NCI-H226 (cell line): ENCODE measurements around the gene INPP4B.

ENCODE experiments used
- DNase-seq: peaks from one replicate; pipeline ENCODE4 v3.0.0-alpha.2; 2015

INPP4B gene

DNA sequence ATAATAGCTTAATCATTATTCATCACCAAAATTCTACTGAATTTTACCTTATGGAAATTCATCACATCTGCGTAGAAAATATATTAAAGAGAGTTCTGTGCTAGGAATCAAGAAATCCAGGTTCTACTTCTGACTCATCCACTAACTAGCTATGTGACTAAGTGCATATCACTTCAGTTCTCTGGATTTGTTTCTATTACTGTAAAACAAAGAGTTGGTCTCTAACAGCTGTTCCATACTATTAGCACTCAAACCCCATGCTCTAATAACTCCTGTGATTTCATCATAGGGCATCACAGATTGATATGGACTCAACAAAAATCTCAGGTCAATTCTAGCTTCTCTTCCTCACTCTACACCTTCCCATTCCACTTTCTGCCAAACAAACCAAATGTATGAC, 572.0 kb downstream of the INPP4B start:
- DNase-seq = peak; percentile 39

DNA sequence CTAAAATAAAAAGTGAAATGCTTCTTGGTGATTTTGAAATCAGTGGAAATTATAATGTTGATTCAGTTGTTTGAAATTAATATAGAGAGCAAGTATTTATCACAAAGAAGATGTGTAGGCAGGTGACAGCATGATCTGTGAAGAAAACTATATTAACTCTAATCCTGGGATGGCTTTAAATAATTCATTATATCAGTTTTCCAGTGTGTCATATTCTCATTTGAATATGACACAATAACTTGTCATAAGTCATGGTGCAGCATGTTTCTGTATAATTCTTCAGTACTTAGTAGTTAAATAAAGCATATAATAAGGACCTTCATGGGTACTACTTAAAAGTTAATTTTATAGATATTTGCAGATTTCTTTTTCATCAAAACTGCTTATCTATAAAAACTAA, 573.6 kb downstream of the INPP4B start:
- DNase-seq = no peak

DNA sequence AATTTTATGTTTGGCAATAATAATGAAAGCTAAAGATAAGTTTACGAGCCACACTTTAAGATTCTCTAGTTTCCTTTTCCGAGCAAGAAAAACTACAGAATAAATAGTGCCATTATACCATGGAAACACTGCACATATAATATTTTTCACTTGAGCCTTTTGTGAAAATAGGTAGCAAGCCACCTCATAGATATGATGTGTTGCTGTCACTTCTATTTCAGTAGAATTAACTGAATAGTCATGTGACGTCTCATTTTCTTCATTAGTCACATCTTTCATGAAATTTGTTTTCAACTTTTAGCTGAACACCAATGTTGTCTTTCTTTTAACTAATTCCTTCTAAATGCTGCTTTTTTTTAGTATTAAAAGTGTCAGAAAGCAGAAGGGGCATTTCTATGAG, 574.3 kb downstream of the INPP4B start:
- no peak for DNase-seq

DNA sequence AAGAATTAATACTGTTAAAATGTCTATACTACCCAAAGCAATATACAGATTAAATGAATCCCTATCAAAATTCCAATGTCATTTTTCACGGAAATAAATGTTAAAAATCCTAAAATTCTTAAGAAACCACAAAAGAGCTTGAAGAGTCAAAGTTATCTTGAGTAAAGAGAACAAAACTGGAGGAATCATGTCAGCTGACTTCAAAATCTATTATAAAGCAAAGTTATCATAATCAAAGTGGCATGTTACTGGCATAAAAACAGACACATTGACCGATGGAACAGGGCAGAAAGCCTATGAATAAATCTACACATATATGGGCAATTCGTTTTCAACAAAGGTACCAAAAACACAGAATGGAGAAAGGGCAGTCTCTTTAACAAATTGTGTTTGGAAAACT, 579.0 kb downstream of the INPP4B start:
- DNase-seq = no peak

DNA sequence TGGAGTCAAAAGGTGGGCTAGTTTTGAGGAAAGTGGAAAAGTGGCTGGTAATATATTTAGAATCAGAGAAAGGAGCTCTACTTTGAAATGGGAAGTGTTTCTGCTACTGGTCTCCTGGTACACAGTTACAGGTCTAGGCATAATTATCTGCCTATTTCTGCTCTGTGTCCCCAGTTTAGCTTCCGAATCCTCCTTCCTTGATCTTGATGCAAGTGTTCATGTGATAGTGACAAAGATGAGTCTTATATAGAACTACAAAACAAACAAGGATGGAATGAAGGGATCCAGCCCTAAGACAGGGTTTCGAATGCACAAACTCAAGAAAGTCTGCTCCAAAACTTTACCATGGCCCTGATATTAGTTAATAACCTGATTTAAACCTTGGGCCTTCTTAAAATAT, 580.2 kb downstream of the INPP4B start:
- DNase-seq = no peak

DNA sequence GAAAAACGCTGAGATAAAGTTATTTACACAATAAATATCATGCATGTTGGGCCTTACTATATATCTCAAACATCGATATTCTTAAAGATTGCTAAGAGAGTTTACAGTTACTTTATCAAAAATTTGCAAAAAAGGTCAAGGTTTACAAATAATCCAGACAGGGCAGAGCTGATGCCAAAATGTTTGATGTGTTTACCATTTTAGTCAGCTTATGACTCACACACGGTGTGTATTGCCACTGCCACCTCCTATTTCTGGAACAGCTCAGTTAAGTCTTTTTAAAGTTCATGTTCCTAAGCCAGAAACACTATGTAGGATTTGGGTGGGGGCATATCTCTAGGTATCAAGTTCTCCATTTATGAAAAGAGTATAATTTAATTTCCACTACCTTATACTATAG, 580.6 kb downstream of the INPP4B start:
- DNase-seq = no peak

DNA sequence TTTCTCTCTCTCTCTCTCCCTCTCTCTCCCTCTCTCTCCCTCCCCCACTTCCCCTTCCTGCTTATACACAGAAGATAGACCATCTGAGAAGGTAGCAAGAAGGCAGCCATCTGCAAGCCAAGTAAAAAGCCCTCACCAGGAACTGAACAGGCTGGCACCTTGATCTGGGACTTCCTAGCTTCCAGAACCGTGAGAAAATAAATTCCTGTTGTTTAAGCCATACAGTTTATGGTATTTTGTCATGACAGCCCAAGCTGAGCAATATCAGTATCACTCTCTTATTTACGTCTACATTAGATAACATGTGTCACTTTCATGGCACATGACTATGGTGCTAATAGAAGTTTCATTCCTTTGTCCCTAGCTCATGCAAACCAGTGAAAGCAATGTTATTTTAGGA, 581.1 kb downstream of the INPP4B start:
- DNase-seq = no peak

DNA sequence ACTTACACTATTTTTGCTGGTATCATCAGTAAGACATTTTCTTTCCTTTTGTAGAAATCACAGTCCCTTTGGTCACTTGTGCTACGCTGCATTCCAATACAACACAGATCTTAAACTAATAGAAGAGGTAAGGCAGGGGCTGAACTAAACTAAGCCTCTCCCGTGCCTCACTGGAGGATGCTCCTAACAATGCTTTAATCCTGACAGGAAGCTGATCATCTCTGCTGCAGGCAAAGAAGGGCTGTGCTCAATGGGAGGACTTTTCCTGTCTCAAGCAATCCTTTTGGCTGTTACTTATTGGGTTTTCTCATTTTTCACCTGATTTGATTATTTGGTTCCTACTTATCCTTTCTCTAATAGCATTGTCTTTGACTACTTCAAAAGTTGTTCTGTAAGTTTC, 583.1 kb downstream of the INPP4B start:
- no peak for DNase-seq

DNA sequence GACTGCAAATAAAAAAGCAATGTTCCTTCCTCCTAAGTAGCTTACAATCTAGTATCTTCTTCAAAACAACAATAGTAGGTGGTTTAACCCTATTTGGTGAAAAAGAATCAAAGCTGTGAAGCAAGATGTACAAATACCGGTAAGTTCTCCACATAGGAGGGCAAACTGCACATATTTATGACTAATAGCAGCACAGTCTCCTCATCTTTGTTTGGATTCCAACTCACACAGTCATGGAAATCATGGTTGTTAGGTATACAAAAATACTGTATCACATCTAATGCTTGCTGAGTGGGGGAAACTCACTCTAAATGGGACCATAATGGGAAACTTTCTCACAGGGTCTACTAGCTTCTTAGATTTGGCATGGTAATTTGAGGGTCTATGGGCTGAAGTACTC, 597.2 kb downstream of the INPP4B start:
- peak; percentile 8 for DNase-seq

DNA sequence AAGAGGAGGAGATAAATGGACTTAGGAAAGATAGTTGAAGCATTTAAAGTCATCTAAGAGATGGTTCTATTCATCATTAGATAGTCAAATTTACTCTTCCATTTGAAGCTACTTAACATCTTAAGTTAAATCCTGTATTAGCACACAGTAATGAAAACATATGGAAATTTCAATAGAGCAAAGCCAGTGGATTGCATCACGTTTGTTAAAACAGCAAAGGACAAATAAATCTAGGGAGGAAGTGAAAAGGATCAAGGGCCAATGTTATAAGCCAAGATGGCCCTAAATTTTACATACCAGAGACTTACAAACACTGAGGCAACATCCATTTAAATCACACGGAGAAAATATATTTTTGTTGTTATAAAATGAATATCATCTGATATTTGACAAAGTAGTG, 602.8 kb downstream of the INPP4B start:
- DNase-seq = no peak

DNA sequence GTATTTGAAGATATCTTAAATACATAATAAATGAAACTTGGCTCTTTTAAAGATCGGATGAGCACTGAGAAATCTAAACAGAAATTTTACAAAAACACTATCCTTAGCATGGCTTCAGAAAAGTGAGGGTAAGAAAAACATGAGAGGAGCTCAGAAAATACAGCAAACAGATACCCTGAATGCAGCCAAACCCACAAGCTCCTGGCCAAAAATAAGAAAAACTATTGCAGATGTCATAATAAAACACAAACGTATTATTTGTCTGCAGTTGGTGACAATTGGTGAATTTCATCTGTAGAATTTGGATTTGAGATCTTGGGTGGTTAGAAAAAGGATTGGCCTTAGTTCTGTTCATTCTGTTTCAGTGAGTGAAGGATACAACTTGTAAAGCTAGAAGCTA, 603.9 kb downstream of the INPP4B start:
- no peak for DNase-seq

DNA sequence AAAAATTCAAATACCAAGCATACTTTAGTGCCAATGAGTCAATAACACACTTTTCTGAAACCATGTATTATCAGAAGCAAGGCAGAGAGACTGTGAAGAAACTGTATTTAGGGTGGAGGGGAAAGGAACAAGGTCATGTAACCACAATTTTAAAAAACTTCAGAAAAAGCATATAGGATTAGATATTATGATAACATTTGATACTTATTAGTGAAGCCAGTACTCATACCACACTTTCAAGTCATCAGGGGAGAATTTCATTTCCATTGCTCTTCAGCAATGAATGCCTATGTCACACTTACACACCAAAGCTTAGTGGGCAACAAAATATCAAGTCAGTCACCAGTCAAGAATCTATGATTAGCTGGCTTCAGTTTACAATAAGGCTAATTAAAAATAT, 607.5 kb downstream of the INPP4B start:
- no peak for DNase-seq

DNA sequence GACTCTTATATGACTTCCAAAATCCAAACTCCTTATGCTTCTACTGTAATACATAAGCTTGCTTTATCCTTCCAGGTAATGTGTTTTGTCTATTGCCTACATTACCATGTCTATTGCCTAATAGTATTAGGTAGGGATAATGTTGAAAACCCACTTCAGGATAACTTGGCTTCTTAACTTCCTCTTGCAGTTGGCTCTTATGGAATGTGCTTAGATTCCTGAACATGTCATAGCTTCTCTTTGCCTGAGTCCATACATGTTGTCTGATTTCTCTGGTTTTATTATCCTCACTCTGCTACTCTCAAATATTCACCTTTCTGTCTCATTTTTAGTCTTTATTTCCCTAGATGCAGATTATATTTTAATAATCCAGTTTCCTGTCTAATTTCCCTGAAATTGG, 609.8 kb downstream of the INPP4B start:
- no peak for DNase-seq

DNA sequence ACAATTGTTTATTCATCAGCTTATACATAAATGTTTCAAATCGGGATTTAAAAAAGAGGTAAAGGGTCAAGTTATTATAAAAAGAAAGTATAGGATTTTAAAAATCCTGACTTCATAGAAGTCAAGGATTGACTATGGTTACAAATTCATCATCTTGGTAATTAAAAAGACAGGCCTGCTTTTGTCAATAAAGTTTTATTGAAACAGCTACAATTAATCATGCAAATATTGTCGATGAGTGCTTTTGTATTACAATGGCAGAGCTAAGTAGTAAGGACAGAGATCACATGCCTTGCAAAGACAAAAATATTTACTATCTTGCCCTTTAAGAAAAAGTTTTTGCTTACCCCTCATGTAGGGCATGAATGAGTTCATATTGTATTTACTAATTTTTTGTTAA, 614.3 kb downstream of the INPP4B start:
- DNase-seq = no peak

DNA sequence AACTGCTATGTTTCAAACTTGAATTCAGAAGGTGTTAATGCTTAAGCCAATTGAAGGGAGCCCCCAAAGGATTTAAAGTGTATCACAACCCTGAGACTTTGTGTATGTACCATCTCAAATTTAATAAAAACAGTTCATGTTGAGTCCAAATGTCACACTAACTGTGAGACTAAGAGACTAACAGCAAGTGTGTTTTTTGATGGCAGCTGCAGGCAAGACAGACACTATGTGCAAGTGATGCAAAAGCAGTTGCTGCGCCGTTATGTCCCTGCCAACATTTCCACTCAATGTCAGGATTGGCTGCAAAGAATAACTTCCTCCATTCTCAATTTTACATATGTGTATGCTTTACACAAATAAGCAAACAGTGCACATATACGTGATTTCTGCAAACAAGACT, 615.1 kb downstream of the INPP4B start:
- no peak for DNase-seq

DNA sequence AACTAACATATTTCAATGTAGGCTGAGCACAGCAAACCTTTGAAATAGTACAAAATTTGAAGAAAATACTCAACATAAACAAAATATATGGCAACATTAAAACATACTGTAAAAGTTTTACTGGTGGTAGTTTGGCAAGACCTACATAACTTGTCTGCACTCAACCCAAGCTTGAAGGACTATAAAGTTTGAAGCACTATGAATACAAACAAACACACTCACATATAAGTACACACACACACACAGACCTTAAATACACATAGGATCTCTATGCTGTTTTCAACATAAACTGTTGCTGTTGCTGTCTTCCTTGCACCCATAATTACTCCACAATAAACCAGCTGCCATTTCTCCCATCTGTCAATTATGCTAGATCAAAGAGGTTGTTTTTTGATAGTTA, 620.1 kb downstream of the INPP4B start:
- DNase-seq = no peak

DNA sequence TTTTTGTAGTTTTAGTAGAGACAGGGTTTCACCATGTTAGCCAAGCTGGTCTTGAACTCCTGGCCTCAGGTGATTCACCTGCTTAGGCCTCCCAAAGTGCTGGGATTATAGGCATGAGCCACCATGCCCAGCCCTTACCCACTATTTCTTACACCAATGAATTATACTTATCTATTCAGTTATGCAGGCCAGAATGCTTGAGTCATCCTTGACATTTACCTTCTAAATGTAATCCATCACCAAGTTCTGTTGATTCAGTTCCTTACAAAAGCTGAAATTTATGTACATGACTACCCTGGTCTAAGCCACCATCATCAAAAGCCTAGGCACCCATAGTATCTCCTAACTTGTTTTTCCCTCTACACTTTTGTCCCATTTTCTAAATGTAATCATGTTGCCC, 624.0 kb downstream of the INPP4B start:
- DNase-seq = peak; percentile 43

DNA sequence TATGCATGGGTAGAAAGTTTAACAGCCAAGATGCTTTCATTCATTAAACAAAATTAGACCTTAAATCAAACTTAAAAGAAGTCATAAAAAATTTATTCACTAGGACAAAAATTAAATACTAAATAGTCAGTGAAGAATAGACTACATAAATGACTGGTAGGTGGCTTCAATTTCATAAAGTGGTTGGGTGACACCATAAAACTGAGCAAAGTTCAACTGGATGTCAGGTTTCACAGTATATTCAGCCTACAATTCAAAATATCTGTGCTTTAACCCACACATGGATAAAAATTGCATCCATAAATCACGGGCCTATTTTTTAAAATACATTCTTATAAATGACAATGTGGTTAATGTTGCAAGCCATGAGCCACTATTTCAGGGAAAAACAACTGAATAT, 627.4 kb downstream of the INPP4B start:
- no peak for DNase-seq

DNA sequence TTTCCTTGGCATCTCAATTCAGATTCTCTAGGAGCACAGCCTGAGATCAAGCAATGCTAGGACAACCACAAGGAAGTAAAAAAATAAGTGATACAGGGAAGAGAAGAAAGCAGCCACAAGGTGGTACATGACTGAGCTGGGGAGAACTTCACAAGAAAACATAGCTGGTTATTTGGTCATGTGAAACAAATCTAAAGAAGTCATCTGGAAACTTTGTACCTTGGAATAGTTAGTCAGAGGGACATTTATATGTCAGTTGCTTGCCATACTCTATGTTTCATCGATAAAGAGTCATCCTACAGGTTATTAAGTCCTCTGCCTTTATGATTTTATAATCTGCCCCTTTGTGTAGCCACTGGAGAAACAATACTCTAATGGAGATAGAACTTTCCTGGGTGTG, 634.7 kb downstream of the INPP4B start:
- DNase-seq = no peak

DNA sequence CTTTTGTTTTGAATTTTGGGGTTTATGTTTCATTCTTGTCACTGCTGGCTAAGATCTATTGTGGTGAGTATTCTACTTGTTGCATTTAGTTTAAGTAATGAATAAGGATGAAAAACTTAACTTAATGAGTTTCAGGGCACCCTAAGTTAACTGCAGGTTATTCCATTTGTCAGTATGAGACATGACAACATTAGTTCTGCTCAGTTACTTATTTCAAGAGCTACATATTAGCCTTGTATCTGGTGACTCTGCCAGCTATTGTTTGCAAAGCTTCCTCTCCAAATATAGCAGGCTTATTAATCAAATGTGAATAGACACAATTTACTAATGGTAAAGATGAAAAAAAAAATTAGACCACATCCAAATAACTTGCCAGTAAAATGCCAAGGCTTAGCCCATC, 642.6 kb downstream of the INPP4B start:
- no peak for DNase-seq

DNA sequence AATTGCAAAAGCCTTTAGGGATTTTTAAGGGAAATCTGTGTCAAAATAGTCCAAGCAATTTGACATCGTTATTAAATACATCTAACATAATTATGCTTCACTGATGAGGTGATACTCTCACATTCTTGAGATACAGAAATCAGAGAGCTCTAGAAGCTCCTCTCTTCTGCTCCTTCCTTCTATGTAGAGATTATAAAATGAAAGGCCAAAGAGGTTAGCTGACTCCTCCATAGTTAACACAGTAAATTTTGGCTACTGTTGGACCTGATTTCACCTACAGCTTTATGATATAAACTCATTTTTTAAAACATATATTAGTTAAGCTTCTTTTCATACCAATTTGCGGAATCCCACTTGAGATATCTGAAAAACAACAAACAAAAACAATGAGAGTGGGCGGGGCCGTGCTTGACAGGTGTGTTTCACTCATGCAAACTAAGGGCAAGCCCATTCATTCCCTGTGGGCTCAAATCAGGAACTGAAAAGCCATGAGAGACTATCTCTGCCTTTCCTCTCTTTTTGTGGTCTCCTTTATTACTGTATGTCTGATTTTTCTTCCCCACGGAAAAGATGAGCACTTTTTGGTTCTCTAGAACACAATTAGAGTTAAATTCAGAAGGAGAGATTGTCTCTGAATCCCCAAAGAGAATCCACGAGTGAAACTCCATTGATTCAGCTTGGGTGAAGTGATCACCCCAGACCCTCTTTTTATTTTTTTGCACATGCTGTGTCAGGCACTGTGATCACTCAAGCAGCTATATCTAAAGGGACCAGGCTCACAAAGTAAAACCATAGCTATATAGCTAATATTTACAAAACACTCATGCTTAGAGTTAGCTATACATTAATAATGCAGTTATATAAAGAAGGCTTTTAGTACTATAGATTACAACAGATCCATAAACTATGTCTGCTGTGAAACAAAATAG, 643.4 kb downstream of the INPP4B start:
- no peak for DNase-seq

DNA sequence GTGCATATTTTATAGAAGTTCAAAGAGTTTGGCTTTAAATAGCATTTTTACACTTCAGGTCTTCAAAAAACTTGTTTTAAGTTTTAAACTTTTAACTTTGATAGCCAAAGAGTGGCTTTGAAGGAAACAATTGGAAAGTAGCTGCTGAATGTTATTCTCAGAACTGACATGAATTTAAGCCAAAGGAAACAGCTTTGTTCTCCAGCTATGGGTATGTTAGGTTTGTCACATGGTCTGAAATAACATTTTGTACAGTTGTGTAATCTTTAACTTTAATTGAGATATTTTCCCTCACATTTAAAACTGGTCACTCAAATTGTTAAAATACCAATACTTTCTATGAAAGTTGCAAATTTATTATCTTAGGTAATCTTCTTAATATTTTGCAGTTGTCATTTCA, 645.1 kb downstream of the INPP4B start:
- no peak for DNase-seq

DNA sequence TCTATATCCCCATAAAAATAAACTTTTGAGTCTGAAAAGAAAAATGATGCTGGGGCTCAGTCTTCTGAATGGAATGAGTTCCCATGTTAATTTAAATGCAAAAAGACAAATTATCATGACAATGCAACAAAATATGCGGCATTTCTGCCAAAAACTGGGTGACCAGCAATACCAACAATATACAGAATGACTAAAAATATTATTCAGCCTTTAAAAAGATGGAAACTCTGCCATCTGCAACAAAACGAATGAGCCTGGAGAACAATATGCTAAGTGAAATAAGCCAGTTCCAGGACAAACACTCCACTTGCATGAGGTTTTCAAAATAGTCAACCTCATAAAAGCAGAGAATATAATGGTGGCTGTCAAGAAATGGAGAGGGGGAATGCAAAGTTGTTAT, 651.2 kb downstream of the INPP4B start:
- no peak for DNase-seq

DNA sequence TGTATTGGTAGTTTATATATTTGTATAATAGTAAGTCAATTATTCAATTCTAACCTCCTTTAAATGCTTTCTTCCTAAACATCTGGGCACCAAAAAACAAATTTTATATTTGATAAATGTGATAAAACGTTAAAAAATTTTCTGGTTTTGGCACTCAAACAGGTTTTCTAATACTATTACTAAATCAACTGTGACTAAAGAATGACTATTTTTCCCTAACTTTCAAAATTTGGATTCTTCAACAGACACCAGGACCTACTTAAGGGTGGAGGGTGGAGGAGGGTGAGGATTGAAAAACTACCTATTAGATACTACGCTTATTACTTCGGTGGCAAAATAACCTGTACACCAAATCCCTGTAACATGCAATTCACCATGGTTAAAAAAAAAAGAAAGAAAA, 654.2 kb downstream of the INPP4B start:
- DNase-seq = no peak

DNA sequence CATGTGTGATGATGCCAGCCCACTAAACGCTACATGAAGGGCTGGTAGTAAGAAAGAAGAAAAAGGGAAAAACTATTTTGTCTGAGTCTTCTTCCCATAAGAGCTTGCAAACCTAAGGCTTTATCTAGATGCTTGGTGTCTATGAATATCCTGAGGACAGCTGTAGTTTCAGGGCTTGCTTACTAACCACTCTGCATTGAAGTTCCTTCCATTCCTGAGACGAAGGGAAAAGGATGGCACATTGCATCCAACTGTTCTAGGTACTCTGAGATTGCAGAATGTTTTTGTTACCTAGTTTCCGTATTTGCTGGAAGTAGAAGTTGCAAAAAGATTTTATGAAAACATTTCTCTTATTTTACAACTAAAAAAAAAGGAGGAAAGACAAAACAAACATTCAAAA, 665.1 kb downstream of the INPP4B start:
- no peak for DNase-seq
